NCI-H187 (cell line): ENCODE measurements around the gene PPP1R3C.

Experiments used
- DNase-seq, 2 experiments: peaks; one replicate each; lab custom pipeline; 2025; lab: John Stamatoyannopoulos, UW

Gene PPP1R3C

DNA sequence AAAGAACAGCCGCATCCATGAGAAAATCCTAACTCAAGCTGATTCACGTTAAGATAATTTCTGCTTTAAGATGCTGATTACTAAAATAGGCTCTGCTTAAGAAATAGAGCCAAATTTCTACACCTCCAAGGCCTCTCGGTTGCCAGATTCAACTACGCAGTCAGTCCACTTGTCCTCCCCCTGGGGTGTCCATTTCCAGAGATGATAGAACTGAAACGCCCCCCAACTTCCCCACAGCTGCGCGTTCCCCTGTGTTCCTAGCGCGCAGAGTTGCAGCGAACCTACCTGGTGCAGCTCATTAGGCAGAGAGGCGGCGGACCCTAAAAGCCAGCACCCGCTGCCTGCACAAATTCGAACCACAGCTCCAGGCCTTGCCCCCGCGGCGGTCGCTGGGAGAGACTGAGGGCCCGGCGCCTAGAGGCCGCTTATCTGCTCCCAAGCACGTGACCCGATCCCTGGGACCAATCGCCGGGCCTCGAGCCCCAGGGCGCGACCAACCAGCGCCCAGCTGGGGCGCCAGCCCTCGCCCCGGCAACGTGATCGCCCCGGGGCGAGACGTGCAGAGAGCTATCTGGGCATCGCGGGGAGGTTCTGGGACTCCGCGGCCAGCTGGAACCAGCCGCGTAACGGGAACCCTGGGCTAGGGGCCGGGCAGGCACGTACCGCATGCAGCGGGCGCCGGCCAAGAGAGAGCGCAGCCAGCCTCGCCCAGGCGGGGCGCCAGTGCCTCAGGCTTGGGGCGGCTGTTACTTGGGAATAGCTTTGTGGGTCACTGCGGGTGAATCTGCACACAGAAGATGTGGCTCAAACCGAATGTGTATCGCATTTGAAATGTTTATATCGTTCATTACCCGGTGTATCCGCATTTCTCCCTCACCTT is at the start of gene PPP1R3C:
PPP1R3C (minus strand) TSS at position 401 of the 880 bp plus-strand sequence; CDS start at position 299, 102 bp downstream.
- no peak for DNase-seq

DNA sequence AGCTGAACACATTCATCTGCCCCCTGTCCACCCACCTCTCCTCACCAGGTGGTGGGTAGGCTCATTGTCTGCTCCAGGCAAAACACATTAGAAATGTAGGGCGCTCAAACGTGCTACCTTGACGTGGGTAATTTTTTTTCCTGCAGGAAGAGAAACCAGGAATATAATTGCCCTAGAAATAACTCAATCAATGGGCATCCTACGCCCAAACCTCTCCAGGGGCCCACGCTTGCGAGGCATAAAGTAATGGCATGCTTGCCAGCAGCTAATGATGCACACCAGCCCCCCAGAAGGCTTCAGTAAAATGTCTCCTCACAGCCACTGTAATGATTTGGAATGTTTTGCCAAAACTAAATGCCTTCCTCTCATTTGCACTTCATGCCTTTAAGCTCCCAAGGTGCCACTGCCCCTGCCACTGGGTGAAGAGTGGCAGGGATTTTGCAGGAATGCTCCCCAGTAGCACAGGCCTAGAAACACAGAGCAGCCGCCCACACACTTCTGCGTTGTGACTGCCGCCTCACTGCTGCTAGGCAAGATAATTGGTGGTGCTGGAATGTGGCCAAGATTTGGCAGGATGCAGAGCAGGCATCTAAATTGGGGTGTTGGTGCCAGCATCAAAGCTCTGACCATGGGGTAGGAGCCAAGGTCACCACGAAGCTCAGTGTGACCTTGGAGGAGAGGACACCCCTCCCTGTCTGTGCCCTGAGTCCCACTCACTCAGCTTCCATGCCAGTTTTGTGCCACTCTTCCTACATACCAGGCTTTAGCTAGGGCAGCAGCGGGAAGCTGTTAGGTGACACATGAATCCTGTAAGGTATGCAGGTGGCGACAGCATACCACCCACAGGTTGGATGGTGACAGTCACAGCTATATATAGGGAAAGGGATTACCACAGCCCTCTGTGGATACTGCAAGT is 48.7 kb upstream of the PPP1R3C start:
- no peak for DNase-seq

GRCh38 chr10:91680487-91680886 is 47.6 kb upstream of the PPP1R3C start:
- DNase-seq = no peak

GRCh38 chr10:91679296-91679695 is 46.4 kb upstream of the PPP1R3C start:
- DNase-seq = no peak

DNA sequence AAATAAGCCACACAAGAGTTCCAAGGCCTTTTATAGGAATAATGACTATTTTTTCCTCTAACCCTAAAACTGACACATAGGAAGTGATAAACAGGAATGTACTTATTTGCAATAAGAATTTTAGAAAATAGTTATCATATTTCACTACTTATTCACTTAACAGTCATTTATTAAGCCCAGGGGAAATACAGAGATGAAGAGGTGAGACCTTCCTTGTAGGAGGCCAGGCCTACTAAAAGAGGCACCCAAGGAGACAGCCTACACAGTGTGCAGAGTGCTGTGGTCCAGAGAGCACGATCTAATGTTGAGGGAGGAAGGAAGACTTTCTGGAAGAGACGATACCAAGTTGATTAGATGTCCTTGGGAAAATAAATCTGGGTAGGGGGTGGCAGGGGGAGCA is 45.0 kb upstream of the PPP1R3C start:
- no peak for DNase-seq

DNA sequence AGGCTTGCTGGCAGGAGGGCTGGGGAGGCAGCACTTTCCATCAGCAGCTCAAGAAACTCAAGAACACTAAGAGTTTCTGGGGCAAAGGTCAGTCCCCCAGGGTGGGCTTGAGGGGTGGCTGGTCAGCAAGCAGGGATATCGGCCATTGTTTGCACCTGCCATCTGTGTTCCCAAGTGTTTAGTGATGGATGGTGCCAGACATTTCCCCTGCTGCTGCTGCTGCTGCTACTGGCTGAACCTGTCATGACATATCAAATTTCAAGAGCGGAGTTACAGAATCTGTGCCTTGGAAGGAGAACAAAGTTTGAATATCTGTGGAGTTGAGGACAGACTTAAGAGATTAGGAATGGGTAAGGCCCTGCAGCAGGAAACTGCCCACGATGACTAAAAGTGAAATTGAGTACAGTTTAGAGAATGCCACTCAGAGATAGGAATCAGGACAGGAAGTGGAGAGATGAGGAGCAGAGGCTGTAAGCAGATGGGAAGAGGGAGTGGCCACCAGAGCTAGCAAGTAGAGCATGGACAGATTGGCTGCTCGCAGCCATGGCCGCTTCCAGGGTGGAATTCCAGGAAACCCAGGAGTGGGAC is 39.2 kb upstream of the PPP1R3C start:
- DNase-seq = peak; percentile 11 to 50

DNA sequence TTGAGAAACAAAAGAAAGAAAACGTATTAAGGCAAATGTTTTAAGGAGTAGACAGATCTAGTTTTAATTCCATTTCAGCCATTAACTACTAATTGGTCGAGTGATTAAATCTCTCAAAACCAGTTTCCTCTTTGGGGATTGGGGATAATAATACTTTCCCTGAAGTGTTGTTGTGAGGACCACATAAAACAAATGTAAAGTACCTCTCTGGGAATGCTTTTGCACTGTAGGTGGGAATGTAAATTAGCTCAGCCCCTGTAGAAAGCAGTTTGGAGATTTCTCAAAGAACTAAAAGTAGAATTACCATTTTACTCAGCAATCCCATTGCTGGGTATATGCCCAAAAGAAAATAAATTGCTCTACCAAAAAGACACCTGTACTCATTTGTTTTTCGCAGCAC is 36.0 kb upstream of the PPP1R3C start:
- DNase-seq = no peak

GRCh38 chr10:91665842-91666241 is 33.0 kb upstream of the PPP1R3C start:
- DNase-seq = no peak

DNA sequence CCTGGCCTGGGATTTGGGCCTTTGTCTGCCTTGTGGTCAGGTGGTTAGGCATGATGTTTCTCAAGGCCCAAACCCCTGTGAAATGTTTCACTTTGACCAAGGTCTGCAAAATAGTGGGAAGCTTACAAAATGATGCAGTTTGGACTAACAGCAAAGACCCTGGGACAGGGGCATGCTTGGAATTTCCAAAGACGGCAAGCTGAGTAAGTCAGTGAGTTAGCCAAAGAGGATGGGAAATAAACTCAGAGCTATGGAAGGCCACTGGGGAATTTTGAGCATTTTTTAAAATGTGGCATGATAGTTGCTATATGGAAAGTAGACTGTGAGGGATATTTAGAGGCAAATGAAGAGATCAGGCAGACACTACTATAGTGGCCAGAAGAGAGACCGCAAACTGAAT is 31.6 kb upstream of the PPP1R3C start:
- DNase-seq = no peak

DNA sequence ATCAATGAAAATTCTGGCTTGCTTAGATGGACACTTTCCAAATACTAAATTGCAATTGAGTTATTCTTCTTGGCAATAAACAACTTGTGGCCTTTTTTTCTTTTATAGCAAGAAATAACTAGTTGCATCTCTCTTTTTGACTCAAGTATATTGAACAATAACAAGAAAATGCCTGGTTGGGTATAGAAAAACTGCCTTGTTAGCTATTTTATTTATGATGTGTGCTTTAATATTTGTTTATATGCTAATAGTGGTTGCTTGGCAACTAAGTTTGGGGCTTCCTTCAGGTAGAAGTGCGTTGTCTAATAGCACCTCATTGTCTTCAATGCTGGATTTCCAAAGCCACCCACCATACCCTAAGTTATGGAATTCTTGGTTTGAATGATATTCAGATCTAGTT is 30.1 kb upstream of the PPP1R3C start:
- DNase-seq = no peak

DNA sequence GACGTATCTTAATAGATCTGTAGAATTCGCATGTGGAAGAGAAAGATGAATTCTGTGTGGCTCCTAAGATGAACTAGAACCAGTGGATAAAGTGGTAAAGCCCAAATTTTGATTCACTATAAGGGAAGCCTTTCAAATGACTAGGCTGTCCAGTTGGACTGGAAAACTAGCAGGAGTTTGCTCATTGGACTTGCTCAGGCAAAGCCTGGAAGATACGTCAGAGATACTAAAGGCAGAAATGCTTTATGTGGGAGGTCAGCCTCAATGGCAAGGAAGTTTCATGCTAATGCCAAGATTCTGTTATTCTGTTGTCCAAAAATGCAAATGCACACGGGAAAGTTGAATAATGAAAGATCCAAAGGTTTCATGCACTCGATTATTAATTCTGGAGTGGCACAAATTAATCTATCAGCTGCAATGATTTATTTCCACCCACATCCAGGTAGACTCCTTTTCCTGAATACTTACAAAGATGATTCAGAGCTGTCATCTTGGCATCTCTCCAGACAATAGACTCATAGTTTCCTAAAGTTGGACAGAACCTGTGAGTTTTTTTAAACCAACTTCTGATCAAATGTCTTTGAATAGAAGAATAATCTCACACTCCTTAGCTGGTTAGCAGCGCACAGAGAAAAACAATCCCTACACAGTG is 20.5 kb upstream of the PPP1R3C start:
- no peak for DNase-seq

GRCh38 chr10:91652364-91652763 is 19.5 kb upstream of the PPP1R3C start:
- no peak for DNase-seq

DNA sequence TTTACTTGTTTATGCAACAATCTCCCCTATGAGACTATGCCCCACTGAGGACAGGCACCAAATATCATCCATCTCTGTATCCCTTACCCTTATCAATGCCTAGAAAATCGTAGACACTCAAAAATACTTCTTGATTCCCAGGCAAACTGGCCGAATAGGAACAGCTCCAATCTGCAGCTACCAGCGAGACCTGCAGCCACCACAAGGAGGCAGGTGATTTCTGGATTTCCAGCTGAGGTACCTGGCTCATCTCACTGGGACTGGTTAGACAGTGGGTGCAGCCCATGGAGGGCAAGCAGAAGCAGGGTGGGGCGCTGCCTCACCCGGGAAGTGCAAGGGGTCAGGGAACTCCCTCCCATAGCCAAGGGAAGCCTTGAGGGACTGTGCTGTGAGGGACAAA is 10.8 kb upstream of the PPP1R3C start:
- DNase-seq = no peak

- no peak for DNase-seq
These were observed 10.2 kb upstream of the PPP1R3C start for GRCh38 chr10:91642831-91643692.

- DNase-seq = no peak
These were observed 4.0 kb upstream of the PPP1R3C start for GRCh38 chr10:91636892-91637291.

DNA sequence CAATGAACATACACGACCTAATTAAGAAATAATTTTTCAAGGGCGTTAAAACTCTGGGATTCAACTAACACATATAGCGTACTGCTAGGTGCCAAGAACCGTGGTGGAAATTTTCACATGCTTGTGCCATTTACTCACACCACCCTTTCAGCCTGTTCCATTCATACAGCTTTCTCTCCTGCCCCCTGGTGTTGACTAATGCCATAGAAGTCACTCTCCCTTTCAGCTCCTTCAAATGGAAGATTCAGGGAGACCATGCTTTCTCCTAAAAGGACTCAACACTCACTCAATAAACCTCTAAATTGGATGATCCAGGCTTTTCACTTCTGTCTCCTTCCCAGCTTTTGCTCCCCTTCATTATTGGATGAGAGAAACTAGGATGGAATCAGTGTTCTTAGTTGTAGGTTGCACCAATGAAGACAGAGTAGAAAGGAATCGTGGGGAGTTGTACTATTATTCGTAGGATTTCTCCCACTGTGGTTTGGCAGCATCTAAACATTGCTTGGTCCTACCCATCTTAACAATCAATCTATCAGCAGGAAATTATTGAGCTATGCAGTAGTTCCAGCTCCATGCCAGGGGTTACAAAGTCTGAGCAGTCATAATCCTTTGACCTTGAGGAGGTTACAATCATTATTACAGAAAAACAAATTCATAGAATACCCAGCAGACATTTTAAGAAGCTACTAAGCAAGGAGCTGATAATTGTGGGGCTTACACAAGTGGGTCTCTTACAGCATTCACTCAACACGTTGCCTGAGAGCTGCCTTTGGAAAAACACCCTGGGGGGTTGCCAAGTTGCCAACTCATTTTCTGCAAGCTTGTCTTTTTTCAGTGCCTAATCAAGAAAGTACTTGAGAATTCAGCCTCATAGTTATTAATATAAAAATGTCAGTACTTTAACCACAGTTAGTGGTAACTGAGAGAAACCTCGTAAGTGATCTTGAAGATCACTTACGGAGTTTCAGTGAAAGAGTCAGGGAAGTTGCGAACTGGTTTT is 2.8 kb upstream of the PPP1R3C start:
- peak in 1 of 2 experiments; percentile 26 for DNase-seq

- no peak for DNase-seq
These were observed 2.0 kb upstream of the PPP1R3C start for GRCh38 chr10:91634898-91635297.

DNA sequence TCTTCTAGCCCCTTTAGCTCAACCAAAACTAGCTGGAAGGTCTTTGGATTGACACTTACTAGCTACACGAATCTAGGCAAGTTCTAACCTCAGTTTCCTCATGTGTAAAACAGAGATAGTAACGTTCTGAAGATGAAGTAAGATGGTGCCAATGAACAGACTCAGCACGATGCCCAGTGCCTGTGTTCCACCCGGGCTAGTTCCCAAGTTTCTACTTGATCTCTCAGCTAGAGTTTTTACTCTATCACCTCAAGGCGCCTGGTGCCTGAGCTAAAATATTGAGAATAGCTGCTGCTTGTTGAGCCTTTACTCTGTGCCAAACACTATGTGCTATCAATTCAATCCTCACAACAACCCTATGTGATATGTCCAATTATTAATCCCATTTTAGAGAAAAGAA is 1.4 kb upstream of the PPP1R3C start:
- no peak for DNase-seq

- DNase-seq = no peak
These were observed 2.2 kb downstream of the PPP1R3C start for GRCh38 chr10:91630625-91631024.
